Lung (tissue), 12 donors: ENCODE measurements around the gene TSSK6. TPM values are rescaled to one million over a fixed set of nuclear protein-coding genes. Genes with fewer than 3 reads are reported as not detected.

Source experiments
- ATAC-seq: fragments of 200-7000 bp; cut with Tn5 transposase; one replicate; pipeline ENCODE4 v1.9.1; 2020; ENCODE audit warnings: moderate number of reproducible peaks; ENCODE audit not compliant: insufficient read depth, low FRiP score
- DNase-seq, 3 donors: peaks; one replicate each; pipeline ENCODE4 v3.0.0-alpha.2; 2013 to 2017
- H3K27ac ChIP-seq, 2 donors: one replicate each; pipeline ENCODE4 v1.5.1; 2013; ENCODE audit warnings: mild to moderate bottlenecking in 2 of 2, moderate library complexity in 2 of 2, control low read depth in 1 of 2, inconsistent platforms in 1 of 2, low read depth in 1 of 2, low read length in 1 of 2
- H3K27me3 ChIP-seq, 3 donors: one replicate each; pipeline ENCODE4 v1.5.1; 2013; ENCODE audit warnings: low read length in 2 of 3; ENCODE audit not compliant: control insufficient read depth in 3 of 3, insufficient read depth in 3 of 3
- H3K36me3 ChIP-seq, 4 donors: one replicate each; pipeline ENCODE4 v1.5.1; 2013; ENCODE audit warnings: low read length in 4 of 4, mild to moderate bottlenecking in 1 of 4, moderate library complexity in 1 of 4; ENCODE audit not compliant: control insufficient read depth in 4 of 4, insufficient read depth in 4 of 4
- H3K4me1 ChIP-seq, 5 donors: one replicate each; pipeline ENCODE4 v1.5.1; 2013; ENCODE audit warnings: low read length in 5 of 5, mild to moderate bottlenecking in 2 of 5, moderate library complexity in 1 of 5; ENCODE audit not compliant: control insufficient read depth in 5 of 5, insufficient read depth in 5 of 5
- H3K4me3 ChIP-seq: one replicate; pipeline ENCODE4 v1.5.1; 2013; ENCODE audit warnings: mild to moderate bottlenecking, control low read depth, moderate library complexity
- H3K9ac ChIP-seq, 2 donors: one replicate each; pipeline ENCODE4 v1.5.1; 2013; ENCODE audit warnings: low read length in 2 of 2, control low read depth in 1 of 2; ENCODE audit not compliant: insufficient read depth in 1 of 2
- H3K9me3 ChIP-seq, 4 donors: one replicate each; pipeline ENCODE4 v1.5.1; 2013; ENCODE audit warnings: low read length in 3 of 4, mild to moderate bottlenecking in 1 of 4, moderate library complexity in 1 of 4; ENCODE audit not compliant: control insufficient read depth in 4 of 4, insufficient read depth in 3 of 4
- whole genome bisulfite sequencing, 2 donors: extraction: QIAGEN DNeasy Blood & Tissue Kit; methylation state at CpG; one replicate each; pipeline ENCODE4 v1.1.7; 2013; 5-methylcytosine and 5-hydroxymethylcytosine counted together
- polyA plus RNA-seq, 2 donors: library from polyadenylated mRNA; stranded (reverse); fragments of 200-250 nt; gene quantifications; one replicate each; pipeline ENCODE4 v1.2.1, GENCODE V29; 2013
- total RNA-seq, 2 donors: library from RNA; depleted of rRNA in 1 of 2; stranded (reverse); fragments of >200 nt in 1 of 2; gene quantifications; one replicate each; pipeline ENCODE4 v1.2.1, GENCODE V29; 2014 to 2021
- TF ChIP-seq, protein P1 (sequence below): IDR thresholded peaks from 2 replicates; pipeline ENCODE4 v1.5.1; 2012; ENCODE audit warnings: mild to moderate bottlenecking; ENCODE audit errors: control extremely low read depth, extremely low read depth
- donor health status: control.
- donor health status: control.
- donor health status: Bipolar disorder and iron deficiency.
- donor health status: healthy.
- donor health status: DM: yes; HTN: yes; CAD: no.

Gene TSSK6
- total and polyA plus RNA-seq, 4 donors = 0.89 to 3.1 (median 2.0) TPM

DNA sequence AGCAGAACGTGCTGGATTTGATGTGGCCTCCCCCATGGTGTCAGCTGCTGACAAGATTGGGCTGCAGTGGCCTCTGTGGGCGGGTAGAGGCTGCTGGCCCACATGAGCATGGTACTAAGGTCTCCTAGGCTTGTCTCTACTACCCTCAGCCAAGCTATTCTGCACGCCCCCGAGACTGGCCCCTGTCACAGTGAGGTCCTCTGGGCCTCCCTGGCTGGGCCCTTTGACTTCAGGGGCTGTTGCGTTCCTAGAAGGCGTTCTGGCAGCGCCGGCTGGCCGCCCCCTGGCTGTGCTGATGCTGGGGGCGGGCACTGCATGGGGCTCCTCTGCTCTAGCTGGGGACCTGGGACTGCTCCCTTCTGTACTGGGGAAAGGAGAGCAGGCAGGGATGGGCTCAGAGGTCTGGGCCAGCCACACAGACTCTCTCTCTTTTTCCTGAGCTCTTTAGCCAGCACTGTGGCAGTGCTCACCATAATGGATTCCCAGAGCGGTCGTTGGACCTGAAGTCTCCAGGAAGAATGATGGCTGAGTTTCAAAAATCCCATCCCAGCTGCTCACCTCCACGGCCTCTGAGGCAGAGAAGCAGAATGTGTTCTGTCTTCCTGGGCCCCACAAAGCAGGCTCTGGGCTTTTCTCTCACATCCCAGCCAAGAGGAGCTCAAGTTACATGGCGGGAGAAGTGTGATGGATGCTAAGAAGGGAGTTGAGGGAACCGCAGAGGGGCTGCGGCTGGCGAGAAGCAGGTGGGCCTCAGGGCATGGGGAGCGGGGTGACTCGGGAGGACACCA, 32.3 kb downstream of the TSSK6 start:
- H3K4me1 ChIP-seq = peaks cover under 1 to 34% (median 17%) of the 10 kb centered on the region in 5 donors
- no peak overlapping the region for H3K27ac ChIP-seq
- no peak overlapping the region for H3K4me3 ChIP-seq
- TF ChIP-seq, protein P1, sequence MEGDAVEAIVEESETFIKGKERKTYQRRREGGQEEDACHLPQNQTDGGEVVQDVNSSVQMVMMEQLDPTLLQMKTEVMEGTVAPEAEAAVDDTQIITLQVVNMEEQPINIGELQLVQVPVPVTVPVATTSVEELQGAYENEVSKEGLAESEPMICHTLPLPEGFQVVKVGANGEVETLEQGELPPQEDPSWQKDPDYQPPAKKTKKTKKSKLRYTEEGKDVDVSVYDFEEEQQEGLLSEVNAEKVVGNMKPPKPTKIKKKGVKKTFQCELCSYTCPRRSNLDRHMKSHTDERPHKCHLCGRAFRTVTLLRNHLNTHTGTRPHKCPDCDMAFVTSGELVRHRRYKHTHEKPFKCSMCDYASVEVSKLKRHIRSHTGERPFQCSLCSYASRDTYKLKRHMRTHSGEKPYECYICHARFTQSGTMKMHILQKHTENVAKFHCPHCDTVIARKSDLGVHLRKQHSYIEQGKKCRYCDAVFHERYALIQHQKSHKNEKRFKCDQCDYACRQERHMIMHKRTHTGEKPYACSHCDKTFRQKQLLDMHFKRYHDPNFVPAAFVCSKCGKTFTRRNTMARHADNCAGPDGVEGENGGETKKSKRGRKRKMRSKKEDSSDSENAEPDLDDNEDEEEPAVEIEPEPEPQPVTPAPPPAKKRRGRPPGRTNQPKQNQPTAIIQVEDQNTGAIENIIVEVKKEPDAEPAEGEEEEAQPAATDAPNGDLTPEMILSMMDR = no peak
- WGBS, 2 donors = 86 to 89% methylated on average over 19 of the region's 19 CpGs
- H3K36me3 ChIP-seq = peaks cover 0 to 13% (median 1%) of the 10 kb centered on the region in 4 donors
- H3K9ac ChIP-seq = peak overlapping the region in 1 of 2 donors; percentile 23
- no peak for ATAC-seq
- no peaks in the 10 kb centered on the region for H3K9me3 ChIP-seq
- DNase-seq = peak; percentile 66 to 83 (median 71)
- H3K27me3 ChIP-seq = no peaks in the 10 kb centered on the region

DNA sequence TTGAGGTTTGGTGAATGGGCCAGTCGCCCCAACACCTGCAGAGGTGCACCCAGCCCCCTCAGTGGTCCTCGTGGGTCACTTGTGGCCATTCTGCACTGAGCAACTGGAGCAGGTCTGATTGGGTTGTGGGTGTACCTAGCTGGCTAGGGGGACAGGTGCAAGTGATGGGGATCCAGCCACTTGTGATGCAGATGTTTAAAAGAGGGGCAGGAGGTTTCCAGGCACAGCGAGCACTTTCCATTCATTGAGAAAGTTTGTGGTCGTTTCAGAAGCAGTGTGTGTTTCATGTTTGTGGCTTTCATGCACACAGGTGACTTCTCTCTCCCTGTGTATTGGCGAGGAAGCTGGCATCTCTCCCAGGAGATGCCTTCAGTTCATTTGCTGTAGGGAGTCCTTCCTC, 34.7 kb downstream of the TSSK6 start:
- TF ChIP-seq, protein P1 = no peak
- Histone ChIP-seq H3K9me3 (no peaks in the 10 kb centered on the region), H3K27me3 (no peaks in the 10 kb centered on the region), H3K27ac (no peak overlapping the region), H3K4me1 (peaks cover 0 to 23% (median 15%) of the 10 kb centered on the region in 5 donors), H3K36me3 (peaks cover 0 to 12% (median 1%) of the 10 kb centered on the region in 4 donors), H3K9ac (no peak overlapping the region), H3K4me3 (no peak overlapping the region)
- 62 to 71% methylated on average over 5 of the region's 5 CpGs for whole genome bisulfite sequencing, 2 donors
- no peak for ATAC-seq
- no peak for DNase-seq

DNA sequence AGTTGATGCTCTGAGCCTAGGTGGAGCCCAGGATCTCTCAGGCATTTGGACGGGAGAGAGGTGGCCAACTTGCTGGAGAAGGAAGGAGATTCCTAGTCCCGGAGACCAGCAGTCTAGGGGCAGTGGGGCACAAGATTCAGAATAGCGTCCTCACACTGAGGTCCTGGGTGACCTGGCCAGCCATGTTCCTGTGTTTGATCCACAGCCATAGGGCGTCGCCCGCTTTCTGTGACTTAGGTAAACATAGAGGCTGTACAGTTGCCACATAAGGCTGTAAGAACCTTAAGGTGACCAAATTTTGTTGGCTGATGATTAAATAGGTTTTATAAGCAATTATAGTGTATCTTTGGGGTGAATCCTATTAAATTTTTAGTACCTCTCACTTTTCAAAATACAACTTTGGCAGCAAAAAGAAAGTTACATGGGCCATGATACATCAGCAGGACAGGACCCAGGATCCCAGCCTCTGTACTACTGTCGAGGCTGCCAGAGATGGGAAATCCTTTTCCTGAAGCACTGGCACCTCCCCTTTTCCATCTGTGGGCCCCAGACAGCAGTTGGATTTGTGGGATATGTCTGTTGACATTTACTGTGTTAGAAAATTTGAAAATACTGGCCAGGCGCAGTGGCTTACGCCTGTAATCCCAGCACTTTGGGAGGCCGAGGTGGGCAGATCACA, 37.5 kb downstream of the TSSK6 start:
- Histone ChIP-seq H3K36me3 (peaks cover 0 to 10% (median 1%) of the 10 kb centered on the region in 4 donors), H3K4me1 (peaks cover 0 to 10% (median 7%) of the 10 kb centered on the region in 5 donors), H3K27me3 (no peaks in the 10 kb centered on the region), H3K9me3 (no peaks in the 10 kb centered on the region), H3K27ac (peak overlapping the region in 1 of 2 donors; percentile 32), H3K9ac (no peak overlapping the region), H3K4me3 (no peak overlapping the region)
- DNase-seq = no peak
- TF ChIP-seq, protein P1 = no peak
- no peak for ATAC-seq
- whole genome bisulfite sequencing, 2 donors = 71 to 79% methylated on average over 10 of the region's 10 CpGs
